Neural crest cell (in vitro differentiated cells): ENCODE data around the gene RGL4. TPM values are rescaled to one million over a fixed set of nuclear protein-coding genes. Genes with fewer than 3 reads are reported as not detected.

Source experiments
- DNase-seq: peaks from one replicate; pipeline ENCODE4 v3.0.0; 2021; ENCODE audit warnings: low read depth, mixed read lengths, low spot score
- H3K27ac Mint-ChIP-seq: one replicate; pipeline ENCODE4 v1.8.0; 2021; ENCODE audit warnings: mild to moderate bottlenecking, mixed read lengths; ENCODE audit not compliant: unreplicated experiment
- H3K27me3 Mint-ChIP-seq: 2 replicates; pipeline ENCODE4 v1.8.0; 2021; ENCODE audit warnings: low read depth, mild to moderate bottlenecking, mixed read lengths
- H3K36me3 Mint-ChIP-seq: 2 replicates; pipeline ENCODE4 v1.8.0; 2021; ENCODE audit warnings: low read depth, mild to moderate bottlenecking, mixed read lengths
- H3K4me1 Mint-ChIP-seq: 2 replicates; pipeline ENCODE4 v1.8.0; 2021; ENCODE audit warnings: mixed read lengths
- H3K4me3 Mint-ChIP-seq: one replicate; pipeline ENCODE4 v1.8.0; 2021; ENCODE audit warnings: mild to moderate bottlenecking, mixed read lengths
- H3K9me3 Mint-ChIP-seq: 2 replicates; pipeline ENCODE4 v1.8.0; 2021; ENCODE audit warnings: mixed read lengths
- total RNA-seq: library from RNA; stranded (reverse); gene quantifications from 2 replicates; pipeline ENCODE4 v1.2.1, GENCODE V29; 2021
- TF ChIP-seq, protein P1 (sequence below): fragments of 200-600 bp; sonication (generic); conservative IDR thresholded peaks from 2 replicates; pipeline ENCODE4 v1.5.0; 2021; ENCODE audit warnings: antibody characterized with exemption, mild to moderate bottlenecking

Gene RGL4
- total RNA-seq, 1 donor from 2014 or later, result not detected

DNA sequence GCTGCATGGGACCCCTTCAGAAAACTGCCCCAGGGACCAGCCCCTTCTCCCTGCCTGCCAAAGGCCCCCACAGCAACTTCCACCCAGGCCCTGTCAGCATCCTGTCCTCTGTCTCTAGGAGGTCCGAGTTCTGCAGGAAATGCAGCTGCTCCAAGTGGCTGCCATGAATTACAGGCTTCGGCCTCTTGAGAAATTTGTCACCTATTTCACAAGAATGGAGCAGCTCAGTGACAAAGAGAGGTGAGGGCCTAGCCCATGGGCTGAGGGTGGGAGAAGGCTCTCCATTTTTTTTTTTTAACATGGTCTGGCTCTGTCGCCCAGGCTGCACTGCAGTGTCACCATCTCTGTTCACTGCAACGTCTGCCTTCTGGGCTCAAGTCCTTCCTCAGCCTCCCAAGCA lies 7.3 kb downstream of the RGL4 start:
- no peaks in the 10 kb centered on the region for H3K9me3 Mint-ChIP-seq
- H3K4me1 Mint-ChIP-seq, result peaks cover 3% of the 10 kb centered on the region
- H3K4me3 Mint-ChIP-seq, result no peak overlapping the region
- no peaks in the 10 kb centered on the region for H3K27me3 Mint-ChIP-seq
- H3K27ac Mint-ChIP-seq, result no peak overlapping the region
- TF ChIP-seq, protein P1, sequence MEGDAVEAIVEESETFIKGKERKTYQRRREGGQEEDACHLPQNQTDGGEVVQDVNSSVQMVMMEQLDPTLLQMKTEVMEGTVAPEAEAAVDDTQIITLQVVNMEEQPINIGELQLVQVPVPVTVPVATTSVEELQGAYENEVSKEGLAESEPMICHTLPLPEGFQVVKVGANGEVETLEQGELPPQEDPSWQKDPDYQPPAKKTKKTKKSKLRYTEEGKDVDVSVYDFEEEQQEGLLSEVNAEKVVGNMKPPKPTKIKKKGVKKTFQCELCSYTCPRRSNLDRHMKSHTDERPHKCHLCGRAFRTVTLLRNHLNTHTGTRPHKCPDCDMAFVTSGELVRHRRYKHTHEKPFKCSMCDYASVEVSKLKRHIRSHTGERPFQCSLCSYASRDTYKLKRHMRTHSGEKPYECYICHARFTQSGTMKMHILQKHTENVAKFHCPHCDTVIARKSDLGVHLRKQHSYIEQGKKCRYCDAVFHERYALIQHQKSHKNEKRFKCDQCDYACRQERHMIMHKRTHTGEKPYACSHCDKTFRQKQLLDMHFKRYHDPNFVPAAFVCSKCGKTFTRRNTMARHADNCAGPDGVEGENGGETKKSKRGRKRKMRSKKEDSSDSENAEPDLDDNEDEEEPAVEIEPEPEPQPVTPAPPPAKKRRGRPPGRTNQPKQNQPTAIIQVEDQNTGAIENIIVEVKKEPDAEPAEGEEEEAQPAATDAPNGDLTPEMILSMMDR, result no peak
- H3K36me3 Mint-ChIP-seq, result peaks cover 16% of the 10 kb centered on the region
- no peak for DNase-seq

GRCh38 chr22:23698673-23699235 lies 7.9 kb downstream of the RGL4 start:
- DNase-seq, result no peak
- Mint-ChIP-seq H3K4me3 (no peak overlapping the region), H3K27ac (no peak overlapping the region), H3K4me1 (peaks cover 3% of the 10 kb centered on the region), H3K9me3 (no peaks in the 10 kb centered on the region), H3K27me3 (no peaks in the 10 kb centered on the region), H3K36me3 (peaks cover 17% of the 10 kb centered on the region)
- TF ChIP-seq, protein P1, result no peak

DNA sequence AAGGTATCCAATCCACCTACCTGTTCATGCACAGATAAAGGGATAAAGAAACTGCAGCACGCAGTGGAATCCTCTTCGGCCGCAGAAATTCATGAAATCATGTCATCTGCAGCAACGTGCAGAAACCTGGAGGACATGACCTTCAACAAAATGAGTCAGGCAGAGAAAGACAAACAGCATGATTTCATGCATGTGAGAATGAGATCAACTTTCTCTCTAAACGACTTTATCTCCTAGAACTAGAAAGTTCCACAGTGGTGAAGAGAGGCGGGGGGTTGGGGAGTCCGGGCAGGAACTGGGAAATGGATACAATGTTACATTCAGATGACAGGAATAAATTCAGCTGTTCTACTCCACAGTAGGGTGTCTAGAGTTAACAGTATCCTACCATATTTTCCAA lies 9.9 kb downstream of the RGL4 start:
- Mint-ChIP-seq H3K36me3 (peaks cover 34% of the 10 kb centered on the region), H3K27ac (no peak overlapping the region), H3K27me3 (no peaks in the 10 kb centered on the region), H3K9me3 (no peaks in the 10 kb centered on the region), H3K4me3 (no peak overlapping the region), H3K4me1 (peaks cover 3% of the 10 kb centered on the region)
- TF ChIP-seq, protein P1, result no peak
- DNase-seq, result no peak

DNA sequence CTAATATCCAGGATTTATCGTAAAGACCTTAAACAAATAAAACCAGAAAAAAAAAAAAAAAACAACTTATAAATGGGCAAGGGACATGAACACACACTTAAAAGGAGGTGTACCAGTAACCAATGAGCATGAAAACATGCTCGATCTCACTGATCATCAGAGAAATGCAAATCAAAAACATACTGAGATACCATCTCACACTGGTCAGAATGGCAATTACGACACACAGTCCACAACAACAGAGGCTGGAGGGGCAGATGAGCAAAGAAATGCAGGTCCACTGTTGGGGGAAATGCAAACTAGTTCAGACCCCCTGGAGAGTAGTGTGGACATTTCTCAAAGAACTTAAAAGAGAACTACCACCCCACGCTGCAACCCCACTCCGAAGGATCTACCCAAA lies 13.2 kb downstream of the RGL4 start:
- no peaks in the 10 kb centered on the region for H3K27me3 Mint-ChIP-seq

DNA sequence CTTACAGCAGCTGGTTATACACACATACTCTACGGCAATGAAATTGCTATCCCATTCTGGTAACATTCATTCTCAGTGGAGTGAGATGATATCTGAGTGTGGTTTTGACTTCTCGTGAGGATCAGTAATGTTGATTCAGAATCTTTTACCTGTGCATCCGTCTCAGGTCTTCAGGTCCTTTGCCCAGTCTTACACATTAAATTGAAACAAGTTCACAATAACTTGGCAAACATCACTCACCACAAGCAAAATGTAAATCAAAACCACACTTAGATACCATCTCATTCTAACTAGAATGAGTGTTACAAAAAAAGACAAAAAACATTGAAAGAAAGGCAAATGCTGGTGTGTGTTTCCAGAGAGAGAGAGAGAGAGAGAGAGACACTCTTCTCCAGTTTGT lies 14.0 kb downstream of the RGL4 start:
- Mint-ChIP-seq H3K4me3 (no peak overlapping the region), H3K27ac (no peak overlapping the region), H3K9me3 (no peaks in the 10 kb centered on the region), H3K27me3 (no peaks in the 10 kb centered on the region), H3K4me1 (peaks cover 3% of the 10 kb centered on the region), H3K36me3 (peaks cover 48% of the 10 kb centered on the region)
- TF ChIP-seq, protein P1, result no peak
- no peak for DNase-seq

More for the DNA sequence above, 13.2 kb downstream of the RGL4 start:
- H3K4me1 Mint-ChIP-seq, result peaks cover 3% of the 10 kb centered on the region
- DNase-seq, result no peak
- H3K27ac Mint-ChIP-seq, result no peak overlapping the region
- H3K9me3 Mint-ChIP-seq, result no peaks in the 10 kb centered on the region
- TF ChIP-seq, protein P1, result no peak
- peaks cover 44% of the 10 kb centered on the region for H3K36me3 Mint-ChIP-seq
- H3K4me3 Mint-ChIP-seq, result no peak overlapping the region
